Vagina (tissue), 2 donors: Measurements from ENCODE around the gene NUDT12. TPM values are rescaled to one million over a fixed set of nuclear protein-coding genes. Genes with fewer than 3 reads are reported as not detected.

ENCODE experiments used
- DNase-seq, 2 donors: peaks; one replicate each; pipeline ENCODE4 v3.0.0-alpha.2; 2017; ENCODE audit errors: extremely low spot score in 2 of 2
- H3K27ac ChIP-seq: fragments of 200-600 bp; sonication (generic); one replicate; pipeline ENCODE4 v1.5.1; 2019
- H3K27me3 ChIP-seq: fragments of 200-600 bp; sonication (generic); one replicate; pipeline ENCODE4 v1.5.1; 2019
- H3K36me3 ChIP-seq, 2 donors: fragments of 200-600 bp; sonication (generic); one replicate each; pipeline ENCODE4 v1.5.1; 2017 to 2019
- H3K4me1 ChIP-seq: fragments of 200-600 bp; sonication (generic); one replicate; pipeline ENCODE4 v1.5.1; 2019
- H3K4me3 ChIP-seq, 2 donors: fragments of 200-600 bp; sonication (generic); 1 replicate in 1 of 2; 2 replicates in 1 of 2; pipeline ENCODE4 v1.5.1; 2016 to 2019
- H3K9me3 ChIP-seq: fragments of 200-600 bp; sonication (generic); one replicate; pipeline ENCODE4 v1.5.1; 2019
- CTCF ChIP-seq, 3 experiments: fragments of 450-650 bp in 2 of 3; fragments of 200-600 bp in 1 of 3; sonication (generic) in 1 of 3; IDR thresholded peaks; one replicate each; pipeline ENCODE4 v1.5.1; 2017 to 2019; ENCODE audit warnings: antibody characterized with exemption in 3 of 3, mild to moderate bottlenecking in 2 of 3, moderate library complexity in 2 of 3
- POLR2A ChIP-seq, 2 donors: fragments of 450-650 bp; IDR thresholded peaks; one replicate each; pipeline ENCODE4 v1.6.1; 2017; ENCODE audit warnings: antibody characterized with exemption in 2 of 2, mild to moderate bottlenecking in 2 of 2, moderate library complexity in 2 of 2
- POLR2AphosphoS5 ChIP-seq, 2 donors: sonication (generic); formaldehyde crosslinking; IDR thresholded peaks; one replicate each; pipeline ENCODE4 v1.9.0; 2017; ENCODE audit warnings: antibody characterized with exemption in 2 of 2, mild to moderate bottlenecking in 2 of 2, low read depth in 1 of 2; ENCODE audit not compliant: insufficient read depth in 1 of 2
- intact Hi-C: fragments of 100-400 bp; cut with DNase I; formaldehyde crosslinking; loops from one replicate; pipeline ENCODE4 v1.15.1; 2023
- total RNA-seq: library from RNA; depleted of rRNA; stranded (reverse); fragments of >200 nt; gene quantifications from one replicate; pipeline ENCODE4 v1.2.3, GENCODE V29; 2016

Gene NUDT12
- total RNA-seq, result 5.9 TPM

GRCh38 chr5:103562453-103563157, at the start of gene NUDT12:
NUDT12 (minus strand) TSS chr5:103562789; CDS start chr5:103560248, 2,541 bp downstream.
- Histone ChIP-seq H3K4me3 (peak within 1 kb of the TSS; percentile 48 to 94), H3K9me3 (no peaks in the 10 kb centered on the region), H3K4me1 (peaks cover 16% of the 10 kb centered on the region), H3K27me3 (no peaks in the 10 kb centered on the region), H3K27ac (peak within 1 kb of the TSS; percentile 89), H3K36me3 (no peaks in the 10 kb centered on the region)
- intact Hi-C loops, result no loop called here
- TF ChIP-seq POLR2AphosphoS5 (IDR thresholded peaks at IDR 0.05; ENCODE audit: insufficient read depth in 1 of 2, low read depth in 1 of 2), result peak in 1 of 2 donors; percentile 69
- TF ChIP-seq CTCF (IDR thresholded peaks at IDR 0.05), result no peak
- peak in 1 of 2 donors; percentile 17 for TF ChIP-seq POLR2A (IDR thresholded peaks at IDR 0.05)
- DNase-seq, result peak in 1 of 2 donors; percentile 91

GRCh38 chr5:103607346-103607745, 44.8 kb upstream of the NUDT12 start:
- intact Hi-C loops, result no loop called here
- Histone ChIP-seq H3K27me3 (no peaks in the 10 kb centered on the region), H3K9me3 (no peaks in the 10 kb centered on the region), H3K36me3 (no peaks in the 10 kb centered on the region), H3K4me3 (no peak overlapping the region), H3K4me1 (no peaks in the 10 kb centered on the region), H3K27ac (no peak overlapping the region)
- TF ChIP-seq POLR2A (IDR thresholded peaks at IDR 0.05), result no peak
- no peak for TF ChIP-seq CTCF (IDR thresholded peaks at IDR 0.05)
- no peak for TF ChIP-seq POLR2AphosphoS5 (IDR thresholded peaks at IDR 0.05; ENCODE audit: insufficient read depth in 1 of 2, low read depth in 1 of 2)
- no peak for DNase-seq

- H3K36me3 ChIP-seq, result no peaks in the 10 kb centered on the region
- no peak for TF ChIP-seq POLR2A (IDR thresholded peaks at IDR 0.05)
- no peak for TF ChIP-seq CTCF (IDR thresholded peaks at IDR 0.05)
- no peak for TF ChIP-seq POLR2AphosphoS5 (IDR thresholded peaks at IDR 0.05; ENCODE audit: insufficient read depth in 1 of 2, low read depth in 1 of 2)
- no peaks in the 10 kb centered on the region for H3K27me3 ChIP-seq
- intact Hi-C loops, result no loop called here
- no peak overlapping the region for H3K4me3 ChIP-seq
- no peak for DNase-seq
- H3K4me1 ChIP-seq, result no peaks in the 10 kb centered on the region
- H3K9me3 ChIP-seq, result no peaks in the 10 kb centered on the region
- H3K27ac ChIP-seq, result no peak overlapping the region
Observed at GRCh38 chr5:103605277-103605676, 42.7 kb upstream of the NUDT12 start.

GRCh38 chr5:103602438-103602837, 39.8 kb upstream of the NUDT12 start:
- H3K4me3 ChIP-seq, result no peak overlapping the region
- H3K27me3 ChIP-seq, result no peaks in the 10 kb centered on the region
- DNase-seq, result no peak
- H3K4me1 ChIP-seq, result no peaks in the 10 kb centered on the region
- no peaks in the 10 kb centered on the region for H3K36me3 ChIP-seq
- H3K9me3 ChIP-seq, result no peaks in the 10 kb centered on the region
- intact Hi-C loops, result no loop called here
- no peak for TF ChIP-seq POLR2A (IDR thresholded peaks at IDR 0.05)
- no peak for TF ChIP-seq CTCF (IDR thresholded peaks at IDR 0.05)
- TF ChIP-seq POLR2AphosphoS5 (IDR thresholded peaks at IDR 0.05; ENCODE audit: insufficient read depth in 1 of 2, low read depth in 1 of 2), result no peak
- H3K27ac ChIP-seq, result no peak overlapping the region

- intact Hi-C loops, result no loop called here
- no peak for DNase-seq
- H3K4me3 ChIP-seq, result no peak overlapping the region
- no peaks in the 10 kb centered on the region for H3K4me1 ChIP-seq
- no peaks in the 10 kb centered on the region for H3K36me3 ChIP-seq
- H3K27me3 ChIP-seq, result no peaks in the 10 kb centered on the region
- TF ChIP-seq POLR2AphosphoS5 (IDR thresholded peaks at IDR 0.05; ENCODE audit: insufficient read depth in 1 of 2, low read depth in 1 of 2), result no peak
- TF ChIP-seq CTCF (IDR thresholded peaks at IDR 0.05), result no peak
- no peak for TF ChIP-seq POLR2A (IDR thresholded peaks at IDR 0.05)
- no peak overlapping the region for H3K27ac ChIP-seq
- H3K9me3 ChIP-seq, result no peaks in the 10 kb centered on the region
Observed at GRCh38 chr5:103601314-103601713, 38.7 kb upstream of the NUDT12 start.
